H1 (cell line): Measurements from ENCODE around the gene FAS. TPM values are rescaled to one million over a fixed set of nuclear protein-coding genes. Genes with fewer than 3 reads are reported as not detected.

ENCODE experiments used
- CTCF ChIA-PET: fragments of 300-600 bp; sonication (Branson Sonifier 250); formaldehyde crosslinking; loops from one replicate; lab custom pipeline; 2021; ENCODE audit not compliant: partially characterized antibody; lab: Charles Lee
- POLR2A ChIA-PET: fragments of 300-600 bp; sonication (Branson Sonifier 250); formaldehyde crosslinking; loops from one replicate; lab custom pipeline; 2021; ENCODE audit warnings: inconsistent platforms; ENCODE audit not compliant: partially characterized antibody; lab: Charles Lee
- DNase-seq, 2 experiments: peaks; one replicate each; pipeline versions ENCODE4 v3.0.0 to v3.0.0-alpha.2; 2010 to 2022; ENCODE audit warnings: low spot score in 2 of 2, low read depth in 1 of 2, mixed read lengths in 1 of 2
- FAIRE-seq: peaks from 2 replicates; lab custom pipeline; 2011; peaks lifted over from hg19 to GRCh38; lab: Jason Lieb, UNC
- H2AFZ ChIP-seq: 2 replicates; pipeline ENCODE4 v1.8.1; 2012; ENCODE audit warnings: low read length, inconsistent platforms
- H2AK5ac ChIP-seq: 2 replicates; pipeline ENCODE4 v1.6.1; 2013; ENCODE audit warnings: low read depth, low read length
- H2BK120ac ChIP-seq: replicated peaks from 2 replicates; pipeline ENCODE3; 2013; ENCODE audit warnings: low read depth, low read length, inconsistent platforms
- H2BK12ac ChIP-seq: 2 replicates; pipeline ENCODE4 v1.6.1; 2013; ENCODE audit warnings: low read depth, low read length
- H2BK15ac ChIP-seq: 2 replicates; pipeline ENCODE4 v1.6.1; 2013; ENCODE audit warnings: low read length
- H2BK20ac ChIP-seq: 2 replicates; pipeline ENCODE4 v1.6.1; 2013; ENCODE audit warnings: low read length
- H2BK5ac ChIP-seq: 2 replicates; pipeline ENCODE4 v1.6.1; 2013; ENCODE audit warnings: low read depth, low read length
- H3K14ac ChIP-seq: 2 replicates; pipeline ENCODE4 v1.6.1; 2013; ENCODE audit warnings: inconsistent platforms; ENCODE audit not compliant: insufficient read length
- H3K18ac ChIP-seq: 2 replicates; pipeline ENCODE4 v1.6.1; 2013; ENCODE audit warnings: low read length; ENCODE audit errors: extremely low read depth
- H3K23ac ChIP-seq: 2 replicates; pipeline ENCODE4 v1.6.1; 2013; ENCODE audit warnings: inconsistent platforms; ENCODE audit not compliant: insufficient read length
- H3K23me2 ChIP-seq: 2 replicates; pipeline ENCODE4 v1.6.1; 2013; ENCODE audit warnings: low read depth, low read length
- H3K27ac ChIP-seq: 2 replicates; pipeline ENCODE4 v1.6.1; 2011; ENCODE audit warnings: low read depth, low read length, inconsistent platforms
- H3K27me3 ChIP-seq, 4 experiments: replicated peaks in 1 of 4; 1 replicate in 1 of 4; 2 replicates in 3 of 4; pipeline versions ENCODE4 v1.6.1 to v1.8.1; 2011 to 2013; ENCODE audit warnings: low read length in 3 of 4, mild to moderate bottlenecking in 3 of 4, inconsistent platforms in 2 of 4, mixed read lengths in 2 of 4, moderate library complexity in 1 of 4; ENCODE audit not compliant: control insufficient read depth in 3 of 4, insufficient read depth in 3 of 4; ENCODE audit errors: extremely low read depth in 1 of 4
- H3K36me3 ChIP-seq, 4 experiments: 2 replicates each; pipeline versions ENCODE4 v1.6.1 to v1.8.1; 2011 to 2013; ENCODE audit warnings: mild to moderate bottlenecking in 4 of 4, low read length in 3 of 4, moderate library complexity in 2 of 4, control low read depth in 1 of 4, inconsistent platforms in 1 of 4; ENCODE audit not compliant: insufficient read depth in 4 of 4, control insufficient read depth in 2 of 4
- H3K4ac ChIP-seq: replicated peaks from 2 replicates; pipeline ENCODE3; 2013; ENCODE audit warnings: low read length, low read depth, mixed read lengths, inconsistent platforms; ENCODE audit not compliant: insufficient read length
- H3K4me1 ChIP-seq, 4 experiments: replicated peaks in 1 of 4; 1 replicate in 1 of 4; 2 replicates in 3 of 4; pipeline versions ENCODE4 v1.6.1 to v1.8.1; 2011 to 2013; ENCODE audit warnings: low read length in 3 of 4, inconsistent platforms in 2 of 4, mixed read lengths in 1 of 4; ENCODE audit not compliant: insufficient read depth in 4 of 4, control insufficient read depth in 3 of 4
- H3K4me2 ChIP-seq, 2 experiments: 2 replicates each; pipeline versions ENCODE4 v1.6.1 to v1.8.1; 2011 to 2013; ENCODE audit warnings: low read depth in 2 of 2, low read length in 2 of 2, control low read depth in 1 of 2, inconsistent platforms in 1 of 2, mild to moderate bottlenecking in 1 of 2; ENCODE audit not compliant: insufficient read depth in 1 of 2
- H3K4me3 ChIP-seq, 4 experiments: fragments of 200-600, 300-600 bp in 1 of 4; sonication (generic), shearing (Covaris generic), sonication (Bioruptor Twin) in 1 of 4; 2 replicates each; pipeline versions ENCODE4 v1.5.1 to v1.8.1; 2011 to 2016; ENCODE audit warnings: low read length in 4 of 4, low read depth in 3 of 4, control low read depth in 2 of 4, inconsistent platforms in 2 of 4, mild to moderate bottlenecking in 2 of 4, mixed read lengths in 1 of 4, moderate library complexity in 1 of 4; ENCODE audit not compliant: insufficient read depth in 2 of 4; ENCODE audit errors: extremely low read depth in 1 of 4
- H3K56ac ChIP-seq: replicated peaks from 2 replicates; pipeline ENCODE3; 2013; ENCODE audit warnings: low read depth, mild to moderate bottlenecking, mixed read lengths, low read length, inconsistent platforms; ENCODE audit not compliant: insufficient read length
- H3K79me1 ChIP-seq: 2 replicates; pipeline ENCODE4 v1.6.1; 2013; ENCODE audit warnings: low read depth, low read length, control low read depth
- H3K79me2 ChIP-seq, 2 experiments: 2 replicates each; pipeline versions ENCODE4 v1.6.1 to v1.8.1; 2012 to 2013; ENCODE audit warnings: low read length in 2 of 2, mild to moderate bottlenecking in 2 of 2, inconsistent platforms in 1 of 2; ENCODE audit not compliant: insufficient read depth in 2 of 2, control insufficient read depth in 1 of 2
- H3K9ac ChIP-seq, 4 experiments: replicated peaks in 1 of 4; 1 replicate in 1 of 4; 2 replicates in 3 of 4; pipeline versions ENCODE4 v1.6.1 to v1.8.1; 2011 to 2013; ENCODE audit warnings: low read depth in 3 of 4, low read length in 3 of 4, control low read depth in 2 of 4, mild to moderate bottlenecking in 2 of 4, moderate library complexity in 2 of 4, inconsistent platforms in 1 of 4; ENCODE audit errors: extremely low read depth in 1 of 4
- H3K9me3 ChIP-seq, 2 experiments: 2 replicates each; pipeline versions ENCODE4 v1.6.1 to v1.8.1; 2012 to 2013; ENCODE audit warnings: mild to moderate bottlenecking in 2 of 2, moderate library complexity in 2 of 2, control low read depth in 1 of 2, inconsistent platforms in 1 of 2, low read depth in 1 of 2, low read length in 1 of 2, mixed read lengths in 1 of 2; ENCODE audit not compliant: insufficient read depth in 2 of 2
- H4K20me1 ChIP-seq, 2 experiments: replicated peaks in 1 of 2; 2 replicates each; pipeline versions ENCODE3 to v1.8.1; 2011 to 2013; ENCODE audit warnings: inconsistent platforms in 2 of 2, low read length in 2 of 2, mild to moderate bottlenecking in 1 of 2; ENCODE audit not compliant: insufficient read depth in 2 of 2, control insufficient read depth in 1 of 2
- H4K5ac ChIP-seq: 2 replicates; pipeline ENCODE4 v1.6.1; 2013; ENCODE audit warnings: low read length, low read depth, mixed read lengths, inconsistent platforms; ENCODE audit not compliant: insufficient read length
- H4K8ac ChIP-seq: 2 replicates; pipeline ENCODE4 v1.8.0; 2013; ENCODE audit warnings: mild to moderate bottlenecking, moderate library complexity, low read length, inconsistent platforms; ENCODE audit not compliant: insufficient read depth; ENCODE audit errors: extremely low read depth
- H4K91ac ChIP-seq: replicated peaks from 2 replicates; pipeline ENCODE3; 2013; ENCODE audit warnings: low read length, mixed read lengths, inconsistent platforms; ENCODE audit not compliant: insufficient read length
- BRCA1 ChIP-seq: IDR thresholded peaks from 2 replicates; pipeline ENCODE4 v1.6.1; 2012; ENCODE audit warnings: low read depth, low read length, improper control_type of control experiment
- CBX8 ChIP-seq: fragments of 300-800, 300-1000 bp; sonication (generic); IDR thresholded peaks from 2 replicates; pipeline ENCODE4 v1.7.1; 2016; ENCODE audit warnings: low read depth, low read length, borderline replicate concordance
- KDM1A ChIP-seq: fragments of 200-600, 300-600 bp; sonication (generic); IDR thresholded peaks from 2 replicates; pipeline ENCODE4 v1.7.1; 2016; ENCODE audit warnings: mild to moderate bottlenecking, low read length, borderline replicate concordance
- NRF1 ChIP-seq: IDR thresholded peaks from 2 replicates; pipeline ENCODE4 v1.6.1; 2011; ENCODE audit warnings: mild to moderate bottlenecking, low read depth, low read length, improper control_type of control experiment
- POLR2A ChIP-seq, 2 experiments: IDR thresholded peaks; 1 replicate in 1 of 2; 2 replicates in 1 of 2; pipeline ENCODE4 v1.6.1; 2011; ENCODE audit warnings: low read depth in 2 of 2, low read length in 2 of 2, mild to moderate bottlenecking in 2 of 2; ENCODE audit errors: control extremely low read depth in 1 of 2
- RNF2 ChIP-seq: fragments of 200-900, 300-1000 bp; sonication (generic); IDR thresholded peaks from 2 replicates; pipeline ENCODE4 v1.7.1; 2016; ENCODE audit warnings: borderline replicate concordance, low read depth, mild to moderate bottlenecking, antibody characterized with exemption, low read length; ENCODE audit not compliant: poor library complexity, severe bottlenecking; ENCODE audit errors: missing control alignments
- SIRT6 ChIP-seq: IDR thresholded peaks from one replicate; pipeline ENCODE4 v1.7.1; 2012; ENCODE audit warnings: low read length, inconsistent platforms
- SRF ChIP-seq: IDR thresholded peaks from 2 replicates; pipeline ENCODE4 v1.6.1; 2011; ENCODE audit warnings: mild to moderate bottlenecking, low read depth, low read length, moderate library complexity
- TAF7 ChIP-seq: optimal IDR thresholded peaks from 2 replicates; pipeline ENCODE3; 2011; ENCODE audit warnings: low read depth, mild to moderate bottlenecking, inconsistent platforms, low read length, moderate library complexity, borderline replicate concordance
- ZNF274 ChIP-seq: IDR thresholded peaks from 2 replicates; pipeline ENCODE4 v1.7.0; 2012; ENCODE audit warnings: low read length, borderline replicate concordance; ENCODE audit errors: extremely low read depth
- WGBS, 2 experiments: shearing (Covaris generic) in 1 of 2; methylation state at CpG; one replicate each; pipeline versions ENCODE4 v1.1.6 to v1.1.7; 2013 to 2015; ENCODE audit warnings: low lambda C conversion rate in 2 of 2, mixed read lengths in 2 of 2, inconsistent platforms in 1 of 2, low coverage in 1 of 2, missing lambda C conversion rate in 1 of 2; ENCODE audit not compliant: insufficient replicate concordance in 2 of 2, insufficient coverage in 1 of 2, insufficient read length in 1 of 2; ENCODE audit errors: extremely low coverage in 1 of 2, missing lambda C conversion rate in 1 of 2; 5-methylcytosine and 5-hydroxymethylcytosine counted together
- polyA plus RNA-seq, 7 experiments: library from polyadenylated mRNA; depleted of rRNA in 3 of 7; stranded (reverse) in 5 of 7; unstranded in 2 of 7; fragments of >200 nt in 5 of 7; fragments of 200-250 nt in 2 of 7; gene quantifications; 1 replicate in 5 of 7; 2 replicates in 1 of 7; 4 replicates in 1 of 7; pipeline versions ENCODE4 v1.2.1 to v1.2.3, GENCODE V29; 2011 to 2013; ENCODE audit warnings: missing spikeins in 2 of 7, mixed read lengths in 2 of 7
- total RNA-seq: library from RNA; stranded (reverse); fragmentation: NEBNext Ultra II Directional; extraction: Animal tissue kit (Norgen Biotek cat#: 25700); gene quantifications from 2 replicates; pipeline ENCODE4 v1.2.1, GENCODE V29; 2021
- TF ChIP-seq, protein P1 (sequence below), 3 experiments: IDR thresholded peaks; 1 replicate in 2 of 3; 2 replicates in 1 of 3; pipeline versions ENCODE4 v1.5.1 to v1.6.1; 2011; ENCODE audit warnings: low read length in 3 of 3, mild to moderate bottlenecking in 3 of 3, inconsistent platforms in 2 of 3, low read depth in 1 of 3, moderate library complexity in 1 of 3; ENCODE audit not compliant: insufficient read depth in 1 of 3; ENCODE audit errors: control extremely low read depth in 1 of 3

Gene FAS
- total and polyA plus RNA-seq, 2 of the 8 experiments (the other 6 are each of a cell fraction or from before 2014, with no cell fraction given) = 4.0 to 6.7 TPM

DNA sequence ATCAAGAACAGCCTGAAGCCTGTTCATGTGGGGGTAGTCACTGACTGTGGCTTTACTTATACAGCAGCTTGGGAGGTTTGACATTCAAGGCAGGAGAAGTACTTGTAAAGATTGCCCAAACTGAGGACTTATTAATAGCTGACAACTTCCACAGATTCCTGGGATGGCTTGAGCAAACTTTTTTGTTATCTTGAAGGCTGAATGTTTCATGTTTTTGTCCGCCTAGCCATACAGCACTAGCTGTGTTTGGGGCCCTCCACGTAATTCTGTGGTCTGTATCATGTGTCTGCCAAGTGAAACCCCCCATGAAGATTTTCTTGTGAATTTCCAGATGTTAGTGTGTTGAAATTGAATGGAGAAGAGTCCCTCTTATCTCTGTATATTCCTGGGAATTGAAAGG, 38.6 kb downstream of the FAS start:
- no peak overlapping the region for H2BK20ac ChIP-seq
- 81% methylated on average over 2 of the region's 2 CpGs; no CpG with 5 or more reads in 1 of the 2 experiments for WGBS, 2 experiments
- H2BK12ac ChIP-seq = no peak overlapping the region
- H3K18ac ChIP-seq = no peak overlapping the region
- no peak overlapping the region for H3K4me3 ChIP-seq
- no peak overlapping the region for H3K27ac ChIP-seq
- H2AK5ac ChIP-seq = no peak overlapping the region
- H3K36me3 ChIP-seq = no peaks in the 10 kb centered on the region
- H2BK15ac ChIP-seq = no peak overlapping the region
- no peak overlapping the region for H2BK5ac ChIP-seq
- ChIA-PET POLR2A (no interaction called here), CTCF (interaction anchor here (0.6 to 4.6 kb wide), 44 partner anchors 7 to 345 kb away, joined by 3 to 100 read pairs (median 6); partner anchors contain the start of genes CH25H and FAS)
- no peaks in the 10 kb centered on the region for H3K27me3 ChIP-seq
- H3K4ac ChIP-seq = no peak overlapping the region
- no peak overlapping the region for H3K23ac ChIP-seq
- no peaks in the 10 kb centered on the region for H3K79me1 ChIP-seq
- H2AFZ ChIP-seq = no peak overlapping the region
- H3K4me1 ChIP-seq = peaks cover 3 to 11% (median 6%) of the 10 kb centered on the region in 4 experiments; a peak in 5 of 7 replicates
- no peak for DNase-seq
- H3K4me2 ChIP-seq = no peak overlapping the region
- no peaks in the 10 kb centered on the region for H3K23me2 ChIP-seq
- no peak overlapping the region for H3K14ac ChIP-seq
- H3K56ac ChIP-seq = no peak overlapping the region
- no peak overlapping the region for H2BK120ac ChIP-seq
- FAIRE-seq = no peak
- H4K91ac ChIP-seq = no peak overlapping the region
- no peaks in the 10 kb centered on the region for H4K20me1 ChIP-seq
- H3K9ac ChIP-seq = no peak overlapping the region
- H4K5ac ChIP-seq = no peak overlapping the region
- H3K9me3 ChIP-seq = no peaks in the 10 kb centered on the region
- H4K8ac ChIP-seq = no peak overlapping the region
- H3K79me2 ChIP-seq = no peaks in the 10 kb centered on the region
- TF ChIP-seq POLR2A (IDR thresholded peaks at IDR 0.05; ENCODE audit: control extremely low read depth in 1 of 2, low read depth in 2 of 2, low read length in 2 of 2) (no peak), SIRT6 (no peak), RNF2 (no peak), KDM1A (no peak), ZNF274 (no peak), BRCA1 (no peak), TAF7 (no peak), CBX8 (no peak), SRF (no peak), NRF1 (no peak)
- TF ChIP-seq, protein P1, sequence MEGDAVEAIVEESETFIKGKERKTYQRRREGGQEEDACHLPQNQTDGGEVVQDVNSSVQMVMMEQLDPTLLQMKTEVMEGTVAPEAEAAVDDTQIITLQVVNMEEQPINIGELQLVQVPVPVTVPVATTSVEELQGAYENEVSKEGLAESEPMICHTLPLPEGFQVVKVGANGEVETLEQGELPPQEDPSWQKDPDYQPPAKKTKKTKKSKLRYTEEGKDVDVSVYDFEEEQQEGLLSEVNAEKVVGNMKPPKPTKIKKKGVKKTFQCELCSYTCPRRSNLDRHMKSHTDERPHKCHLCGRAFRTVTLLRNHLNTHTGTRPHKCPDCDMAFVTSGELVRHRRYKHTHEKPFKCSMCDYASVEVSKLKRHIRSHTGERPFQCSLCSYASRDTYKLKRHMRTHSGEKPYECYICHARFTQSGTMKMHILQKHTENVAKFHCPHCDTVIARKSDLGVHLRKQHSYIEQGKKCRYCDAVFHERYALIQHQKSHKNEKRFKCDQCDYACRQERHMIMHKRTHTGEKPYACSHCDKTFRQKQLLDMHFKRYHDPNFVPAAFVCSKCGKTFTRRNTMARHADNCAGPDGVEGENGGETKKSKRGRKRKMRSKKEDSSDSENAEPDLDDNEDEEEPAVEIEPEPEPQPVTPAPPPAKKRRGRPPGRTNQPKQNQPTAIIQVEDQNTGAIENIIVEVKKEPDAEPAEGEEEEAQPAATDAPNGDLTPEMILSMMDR (IDR thresholded peaks at IDR 0.05; ENCODE audit: control extremely low read depth in 1 of 3, insufficient read depth in 1 of 3, low read depth in 1 of 3, low read length in 3 of 3) = no peak
